HG03558 (cell line): ENCODE results near the gene PRDX6.

ENCODE experiments used
- ATAC-seq: cut with Tn5 transposase; IDR thresholded peaks from one replicate; pipeline ENCODE4 v1.9.1; 2021; ENCODE audit warnings: moderate number of reproducible peaks; ENCODE audit not compliant: unreplicated experiment; ENCODE audit errors: extremely low read depth

The PRDX6 gene

GRCh38 chr1:173536223-173536622 lies 59.1 kb downstream of the PRDX6 start:
- no peak for ATAC-seq
